GM08714 (cell line): ENCODE data around the gene DMD.

ENCODE experiments used
- H3K4me3 ChIP-seq: fragments of 200-500 bp; sonication (Bioruptor generic); 2 replicates; pipeline ENCODE4 v1.5.1; 2014; ENCODE audit warnings: mild to moderate bottlenecking, low read length, inconsistent platforms
- ZNF274 ChIP-seq: IDR thresholded peaks from 2 replicates; pipeline ENCODE4 v1.6.1; 2012; ENCODE audit warnings: mild to moderate bottlenecking, low read depth, low read length

DMD gene

DNA sequence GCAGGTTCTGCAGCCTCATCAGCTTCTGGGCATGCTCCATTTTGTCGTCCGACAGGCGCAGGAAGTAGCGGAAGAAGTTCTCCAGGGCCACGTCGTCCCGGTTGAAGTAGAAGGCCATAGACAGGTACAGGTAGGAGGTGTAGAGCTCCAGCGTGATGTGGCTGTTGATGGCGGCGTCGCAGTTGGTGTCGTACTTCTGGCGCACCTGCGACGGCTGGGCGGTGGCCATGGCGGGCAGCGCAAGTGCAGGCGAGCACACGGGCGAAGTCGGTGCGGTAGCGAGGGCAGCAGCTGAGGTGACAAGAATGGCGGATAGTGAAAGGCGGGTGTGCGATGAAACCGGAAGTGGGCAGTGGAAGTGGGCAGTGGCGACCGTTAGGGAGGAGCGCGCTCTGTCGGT, 2139.6 kb downstream of the DMD start, which contains the start of gene FTHL17:
Gene FTHL17 (minus strand): TSS at position 317 of the 400 bp plus-strand sequence. CDS start 88 bp downstream, at position 229.
- no peak for TF ChIP-seq ZNF274
- no peak within 1 kb of the TSS for H3K4me3 ChIP-seq

DNA sequence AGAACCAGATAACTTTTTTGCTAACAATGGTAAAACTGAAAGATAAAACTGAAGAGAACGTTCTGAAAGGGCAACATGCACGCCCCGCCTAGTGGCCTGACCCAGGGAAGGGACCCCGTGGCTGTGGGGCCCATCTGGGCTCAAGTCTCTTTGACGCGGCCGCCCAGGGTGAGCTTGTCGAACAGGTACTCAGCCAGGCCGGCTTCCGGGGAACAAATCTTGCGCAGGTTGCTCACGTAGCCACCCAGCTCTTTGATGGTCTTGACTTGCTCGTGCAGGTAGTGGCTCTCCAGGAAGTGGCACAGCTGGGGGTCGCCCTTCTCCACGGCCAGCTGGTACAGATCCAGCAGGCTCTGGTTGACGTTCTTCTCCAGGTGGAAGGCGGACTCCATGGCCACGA, 2140.1 kb downstream of the DMD start:
- TF ChIP-seq ZNF274 = no peak

DNA sequence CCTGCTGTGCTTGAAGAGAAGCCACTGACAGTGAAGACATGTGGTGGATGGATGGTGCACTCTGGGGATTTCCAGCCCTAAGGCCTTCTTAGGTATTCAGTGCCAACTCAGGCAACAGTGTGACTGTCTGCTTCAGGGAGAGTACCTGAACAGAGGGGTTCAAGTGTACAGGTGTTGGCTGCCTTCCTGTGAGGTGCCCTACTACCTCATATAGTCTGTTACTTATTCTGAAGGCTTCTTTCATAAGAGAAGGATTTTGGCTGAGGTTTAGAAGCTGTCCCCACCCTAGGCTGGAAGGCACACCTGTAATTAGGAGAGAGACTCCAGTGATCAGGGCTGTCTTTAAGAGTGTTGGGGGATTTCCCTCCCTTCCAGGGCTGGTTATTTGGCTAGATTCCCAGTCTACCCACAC, 2141.3 kb downstream of the DMD start:
- no peak for TF ChIP-seq ZNF274
- H3K4me3 ChIP-seq = no peak overlapping the region

More for the DNA sequence above, 2140.1 kb downstream of the DMD start:
- no peak overlapping the region for H3K4me3 ChIP-seq
